ENCODE data around the gene AGPAT4.
"Not testable (repeated sequence)": the region's sequence is repeated elsewhere in the genome, so short reads cannot be mapped to it uniquely, and the experiment has no call there.

The AGPAT4 gene

GRCh38 chr6:161226009-161226964, 47.6 kb downstream of the AGPAT4 start:
- no peak for DNase-seq

DNA sequence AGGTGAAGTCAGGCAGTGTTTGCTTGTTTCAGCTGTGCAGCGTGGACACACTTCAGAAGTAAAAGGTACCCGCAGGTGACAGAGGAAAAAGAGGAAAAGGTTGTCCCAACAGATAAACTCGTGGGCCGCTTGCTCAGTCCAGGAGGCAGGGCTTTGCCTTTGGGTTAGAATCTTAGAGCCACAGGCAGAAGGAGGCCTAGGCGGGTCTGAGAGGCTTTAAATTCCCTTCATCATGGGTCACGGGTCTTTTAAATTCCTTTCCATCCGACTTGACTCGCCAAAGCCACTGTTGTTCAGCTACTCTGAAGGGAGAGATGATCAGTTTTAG, 48.2 kb downstream of the AGPAT4 start:
- DNase-seq = no peak

GRCh38 chr6:161224951-161225680, 48.7 kb downstream of the AGPAT4 start:
- not testable (repeated sequence) for DNase-seq

DNA sequence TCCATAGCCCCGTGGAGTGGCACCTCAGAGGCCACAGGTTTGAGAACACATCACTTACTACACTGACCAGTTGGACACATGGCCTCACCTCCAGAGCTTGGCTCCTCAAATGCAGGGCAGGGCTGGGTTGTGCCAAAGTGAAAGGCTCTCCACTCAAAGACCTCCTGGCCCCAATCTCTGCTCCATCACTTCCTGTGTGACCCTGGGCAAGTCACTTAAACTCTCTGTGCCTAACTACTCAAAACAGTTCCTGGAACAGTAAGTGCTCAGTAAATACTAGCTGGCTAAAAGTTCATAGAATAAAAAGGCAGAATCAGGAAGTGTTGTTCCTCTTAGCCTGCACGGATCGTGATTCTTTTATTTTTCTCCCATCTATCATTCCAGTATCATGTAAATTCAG, 50.2 kb downstream of the AGPAT4 start:
- DNase-seq = no peak

- DNase-seq = no peak
These were observed 51.1 kb downstream of the AGPAT4 start for GRCh38 chr6:161222706-161223234.

DNA sequence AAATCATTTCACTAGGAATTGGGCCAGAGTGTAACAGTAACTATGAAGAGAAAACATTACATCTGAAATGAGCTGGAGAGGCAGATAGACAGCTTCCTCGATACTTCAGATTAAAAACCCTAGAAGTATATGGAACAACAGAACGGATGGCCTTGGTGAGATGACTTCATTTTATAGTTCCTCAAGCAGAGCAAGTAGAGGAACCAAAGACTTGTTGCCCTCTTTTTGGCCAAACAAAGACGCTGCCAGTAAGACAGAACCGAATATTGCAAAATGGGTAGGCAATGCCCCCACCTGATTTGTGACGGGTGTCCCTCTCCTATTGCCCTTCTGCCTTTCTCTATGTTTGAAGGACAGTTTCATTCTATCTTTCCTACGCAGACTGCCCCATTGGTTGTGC, 53.5 kb downstream of the AGPAT4 start:
- DNase-seq = no peak

DNA sequence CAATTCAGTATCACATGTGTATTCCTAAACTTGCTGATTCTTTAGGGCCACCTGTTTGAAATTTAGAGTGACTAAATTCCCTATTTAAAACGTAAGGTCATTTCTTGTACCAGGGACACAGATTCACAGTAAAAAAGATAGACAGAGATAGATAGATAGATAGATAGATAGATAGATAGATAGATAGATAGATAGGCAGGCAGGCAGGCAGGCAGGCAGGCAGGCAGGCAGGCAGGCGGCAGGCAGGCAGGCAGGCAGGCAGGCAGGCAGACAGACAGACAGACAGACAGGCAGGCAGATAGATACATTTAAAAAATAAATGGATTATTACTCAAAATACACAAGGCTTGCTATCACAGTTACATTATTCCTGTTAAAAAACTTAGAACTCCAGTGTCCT, 54.2 kb downstream of the AGPAT4 start:
- no peak for DNase-seq

DNA sequence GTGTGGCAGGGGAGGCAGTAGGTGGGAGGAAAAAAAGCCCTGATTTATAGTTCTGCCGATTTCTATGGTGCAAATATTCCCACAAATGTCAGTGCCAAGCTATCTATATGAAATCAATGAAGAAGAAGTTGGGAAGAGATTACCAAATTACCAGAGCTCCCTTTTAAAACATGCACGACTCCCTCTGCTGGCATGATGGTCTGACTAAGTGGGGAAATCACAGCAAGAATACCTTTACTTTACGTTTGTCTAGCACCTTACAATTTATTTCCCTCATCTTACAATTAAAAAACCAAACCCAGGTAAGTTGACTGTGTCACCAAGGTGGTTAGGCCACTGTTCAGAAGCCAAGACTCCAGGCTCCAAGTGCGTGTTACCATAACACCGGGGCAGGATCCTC, 55.6 kb downstream of the AGPAT4 start:
- no peak for DNase-seq

DNA sequence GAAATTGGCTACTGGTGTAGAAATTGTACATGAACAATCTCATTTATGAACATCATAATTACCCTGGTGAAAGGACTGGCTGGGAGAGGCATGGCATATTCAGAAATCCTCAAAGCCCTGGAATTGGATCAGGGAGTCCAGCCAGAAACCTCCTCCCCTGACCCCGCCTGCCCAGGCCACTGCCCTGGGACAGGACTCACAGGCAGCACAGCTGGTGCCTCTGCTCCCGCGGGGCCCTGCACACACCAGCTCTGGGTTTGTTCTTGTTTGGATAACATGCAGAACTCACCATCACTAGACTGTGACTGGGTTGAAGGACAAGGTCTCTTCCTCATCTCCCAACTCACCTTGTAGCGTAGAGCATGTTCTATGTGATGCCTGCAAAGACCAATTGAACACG, 56.2 kb downstream of the AGPAT4 start:
- DNase-seq = no peak

DNA sequence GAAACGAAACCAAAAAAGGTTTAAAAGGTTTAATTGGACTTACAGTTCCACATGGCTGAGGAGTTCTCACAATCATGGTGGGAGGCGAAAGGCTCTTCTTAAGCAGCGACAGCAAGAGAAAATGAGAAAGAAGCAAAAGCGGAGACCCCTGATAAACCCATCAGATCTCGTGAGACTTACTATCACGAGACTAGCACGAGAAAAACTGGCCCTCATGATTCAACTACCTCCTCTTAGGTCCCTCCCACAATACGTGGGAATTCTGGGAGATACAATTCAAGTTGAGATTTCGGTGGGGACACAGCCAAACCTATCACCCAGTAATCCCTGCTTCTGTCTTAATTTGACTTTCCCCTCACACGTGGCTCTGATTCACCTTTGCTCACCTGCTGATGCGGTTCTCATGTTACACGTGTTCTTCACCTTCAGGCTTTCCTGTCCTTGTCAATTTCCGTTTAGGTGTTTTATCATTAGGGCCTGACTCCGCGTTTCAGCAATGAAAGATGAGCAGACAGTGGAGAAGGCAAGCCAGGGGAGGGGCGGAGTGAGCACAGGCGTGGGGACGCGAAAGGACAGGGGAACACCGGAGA, 57.1 kb downstream of the AGPAT4 start:
- DNase-seq = no peak

- no peak for DNase-seq
These were observed 57.8 kb downstream of the AGPAT4 start for GRCh38 chr6:161215876-161216615.

- DNase-seq = no peak
These were observed 58.7 kb downstream of the AGPAT4 start for GRCh38 chr6:161215193-161215592.

GRCh38 chr6:161214722-161215121, 59.1 kb downstream of the AGPAT4 start:
- no peak for DNase-seq

GRCh38 chr6:161212902-161213301, 61.0 kb downstream of the AGPAT4 start:
- DNase-seq = no peak

DNA sequence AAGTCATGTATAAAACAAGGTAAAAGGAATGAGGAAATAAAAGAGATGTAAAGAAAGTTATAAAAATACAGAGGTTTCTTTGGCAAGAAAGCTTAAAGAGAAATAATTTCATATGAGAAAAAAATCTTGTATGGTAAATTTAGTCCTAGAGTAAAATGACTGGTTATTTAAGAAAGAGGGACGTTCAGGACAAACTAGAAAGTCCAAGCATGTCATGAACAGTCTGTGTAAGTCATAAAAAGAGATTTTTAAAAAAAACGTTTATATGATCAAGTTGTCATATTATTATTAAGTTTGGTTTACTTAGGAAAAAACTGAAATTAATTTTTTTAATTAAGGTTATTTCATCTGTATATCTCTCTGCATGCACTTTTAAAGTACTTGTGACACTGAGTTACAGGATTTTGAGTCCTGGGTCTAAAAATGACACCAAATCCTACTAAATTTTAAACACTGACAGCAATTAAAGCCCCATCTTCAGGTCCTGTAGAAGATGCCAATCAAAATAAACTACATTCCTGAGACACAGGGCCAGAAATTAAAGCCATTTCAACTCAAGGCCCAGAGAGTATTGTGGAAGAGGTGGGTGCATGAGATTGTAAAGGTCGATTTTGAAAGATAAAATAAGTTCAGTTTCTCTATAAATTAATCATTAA, 62.4 kb downstream of the AGPAT4 start:
- DNase-seq = no peak

DNA sequence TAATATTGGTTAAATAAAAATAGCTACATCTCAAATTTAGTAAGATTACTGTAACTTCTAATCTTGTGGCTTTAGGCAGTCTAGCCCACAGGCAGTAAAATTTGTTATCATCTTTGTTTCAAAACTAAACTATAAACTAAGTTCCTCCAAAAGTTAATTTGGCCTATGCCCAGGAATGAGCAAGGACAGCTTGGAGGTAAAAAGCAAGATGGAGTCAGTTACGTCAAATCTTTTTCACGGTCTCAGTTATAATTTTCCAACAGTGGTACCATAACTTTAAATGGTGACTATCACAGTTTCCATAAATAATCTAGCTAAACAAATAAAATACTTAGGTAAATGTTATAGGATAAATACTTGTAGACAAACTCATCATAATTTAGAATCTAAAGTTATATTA, 63.0 kb downstream of the AGPAT4 start:
- no peak for DNase-seq

- no peak for DNase-seq
These were observed 66.7 kb downstream of the AGPAT4 start for GRCh38 chr6:161207200-161207599.

DNA sequence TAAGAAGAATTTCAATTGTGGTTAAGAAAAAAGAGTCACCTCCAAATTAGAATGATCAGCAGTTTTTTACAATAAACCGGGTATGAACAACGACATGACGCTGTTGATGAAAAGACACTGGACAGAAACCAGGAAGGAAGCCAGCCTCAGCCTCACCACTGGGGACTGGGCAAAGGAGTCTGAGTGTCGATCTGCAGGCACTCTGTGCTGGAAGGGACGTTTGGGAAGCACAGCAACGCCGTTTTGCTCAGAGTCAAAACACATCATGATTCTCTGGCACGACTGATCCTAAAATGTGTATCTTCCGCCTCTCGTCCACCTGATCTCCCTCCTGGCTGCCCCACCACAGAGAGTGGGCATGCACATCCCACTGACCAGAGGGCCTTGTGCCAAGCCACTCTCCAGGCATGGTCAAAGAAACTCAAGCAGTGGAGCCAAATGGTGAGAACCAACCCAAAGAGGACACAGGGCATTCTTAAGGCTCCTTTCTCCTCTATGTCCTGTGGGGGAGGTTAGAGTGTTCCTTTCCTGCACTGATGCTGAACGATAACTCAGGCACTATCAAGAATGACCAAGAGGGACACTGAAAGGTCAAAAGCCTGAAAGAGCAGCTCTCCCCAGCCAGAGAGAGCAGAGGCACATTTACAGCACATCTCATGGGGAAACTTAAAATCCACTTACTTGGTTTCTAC, 68.8 kb downstream of the AGPAT4 start:
- no peak for DNase-seq

GRCh38 chr6:161200610-161201370, 73.1 kb downstream of the AGPAT4 start:
- no peak for DNase-seq

GRCh38 chr6:161199850-161200249, 74.0 kb downstream of the AGPAT4 start:
- no peak for DNase-seq
